Immature natural killer cell (primary cell): Measurements from ENCODE around the gene FAM120B. TPM values are rescaled to one million over a fixed set of nuclear protein-coding genes. Genes with fewer than 3 reads are reported as not detected.

Experiments
- DNase-seq, 3 donors: peaks; one replicate each; pipeline ENCODE4 v3.0.0; 2022; ENCODE audit warnings: mixed read lengths in 1 of 3
- H3K27ac Mint-ChIP-seq, 6 donors: one replicate each; pipeline ENCODE4 v1.8.0; 2020; ENCODE audit warnings: mixed read lengths in 6 of 6, mild to moderate bottlenecking in 5 of 6, inconsistent platforms in 4 of 6, moderate library complexity in 3 of 6
- H3K27me3 Mint-ChIP-seq, 3 donors: one replicate each; pipeline ENCODE4 v1.8.0; 2020 to 2021; ENCODE audit warnings: low read depth in 3 of 3, mild to moderate bottlenecking in 3 of 3, mixed read lengths in 3 of 3, moderate library complexity in 3 of 3, inconsistent platforms in 1 of 3
- H3K36me3 Mint-ChIP-seq, 3 donors: one replicate each; pipeline ENCODE4 v1.8.0; 2020; ENCODE audit warnings: mixed read lengths in 3 of 3, inconsistent platforms in 2 of 3, mild to moderate bottlenecking in 2 of 3
- H3K4me1 Mint-ChIP-seq, 2 donors: one replicate each; pipeline ENCODE4 v1.8.0; 2020; ENCODE audit warnings: inconsistent platforms in 2 of 2, mild to moderate bottlenecking in 2 of 2, mixed read lengths in 2 of 2, moderate library complexity in 1 of 2
- H3K4me3 Mint-ChIP-seq, 5 donors: one replicate each; pipeline ENCODE4 v1.8.0; 2020; ENCODE audit warnings: mild to moderate bottlenecking in 5 of 5, mixed read lengths in 5 of 5, inconsistent platforms in 3 of 5, moderate library complexity in 3 of 5
- H3K9me3 Mint-ChIP-seq, 6 donors: one replicate each; pipeline ENCODE4 v1.8.0; 2020; ENCODE audit warnings: mild to moderate bottlenecking in 6 of 6, mixed read lengths in 6 of 6, inconsistent platforms in 4 of 6, moderate library complexity in 3 of 6
- polyA plus RNA-seq, 3 donors: library from polyadenylated mRNA; unstranded; fragments of 300-500 nt; fragmentation: Illumina TruSeq; gene quantifications; one replicate each; pipeline ENCODE4 v1.2.3, GENCODE V29; 2021

FAM120B gene
- polyA plus RNA-seq, 3 donors from 2014 or later, result 17.4 to 43.1 (median 26.2) TPM

DNA sequence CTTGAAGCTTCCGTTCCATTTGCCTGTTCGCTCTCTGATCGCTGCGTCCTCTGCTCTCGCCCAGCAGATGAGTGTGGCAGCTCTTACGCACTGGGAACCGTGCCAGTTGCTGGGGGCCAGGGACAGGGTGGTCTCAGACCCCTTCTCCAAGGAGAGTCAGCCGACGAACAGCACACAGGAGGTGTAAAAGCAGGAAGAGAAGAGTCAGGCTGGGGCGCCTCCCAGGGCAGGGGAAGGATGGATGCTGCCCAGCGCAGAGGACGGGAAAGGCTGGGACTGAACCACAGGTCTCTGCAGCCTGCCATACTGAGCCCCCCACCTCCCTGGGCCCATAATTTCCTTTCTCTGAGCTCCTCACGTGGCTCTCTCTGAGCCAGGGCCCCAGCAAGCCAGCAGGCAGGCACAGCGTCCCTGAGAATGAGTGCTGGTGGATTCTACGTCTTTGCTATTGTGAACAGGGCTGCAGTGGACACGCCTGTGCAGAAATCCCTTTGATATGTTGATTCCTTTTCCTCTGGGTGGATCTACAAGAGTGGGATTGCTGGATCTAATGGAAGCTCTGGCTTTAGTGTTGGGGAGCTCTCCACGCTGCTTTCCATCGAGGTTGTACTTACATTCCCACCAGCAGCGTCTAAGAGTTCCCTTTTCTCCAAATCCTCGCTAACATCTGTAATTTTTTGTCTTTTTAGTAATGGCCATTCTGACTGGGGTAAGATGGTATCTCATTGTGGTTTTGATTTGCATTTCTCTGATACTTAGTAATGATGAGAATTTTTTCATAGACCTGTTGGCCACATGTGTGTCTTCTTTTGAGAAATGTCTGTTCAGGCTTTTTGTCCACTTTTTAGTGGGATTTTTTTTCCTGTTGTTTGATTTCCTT, 142.4 kb downstream of the FAM120B start:
- Mint-ChIP-seq H3K4me1 (peaks cover 72 to 78% of the 10 kb centered on the region in 2 donors), H3K36me3 (peaks cover 0 to 4% (median 0%) of the 10 kb centered on the region in 3 donors), H3K9me3 (no peaks in the 10 kb centered on the region), H3K27me3 (peaks cover 4 to 12% (median 5%) of the 10 kb centered on the region in 3 donors), H3K4me3 (no peak overlapping the region), H3K27ac (peak overlapping the region in 3 of 6 donors; percentile 14 to 78 (median 26))
- no peak for DNase-seq

DNA sequence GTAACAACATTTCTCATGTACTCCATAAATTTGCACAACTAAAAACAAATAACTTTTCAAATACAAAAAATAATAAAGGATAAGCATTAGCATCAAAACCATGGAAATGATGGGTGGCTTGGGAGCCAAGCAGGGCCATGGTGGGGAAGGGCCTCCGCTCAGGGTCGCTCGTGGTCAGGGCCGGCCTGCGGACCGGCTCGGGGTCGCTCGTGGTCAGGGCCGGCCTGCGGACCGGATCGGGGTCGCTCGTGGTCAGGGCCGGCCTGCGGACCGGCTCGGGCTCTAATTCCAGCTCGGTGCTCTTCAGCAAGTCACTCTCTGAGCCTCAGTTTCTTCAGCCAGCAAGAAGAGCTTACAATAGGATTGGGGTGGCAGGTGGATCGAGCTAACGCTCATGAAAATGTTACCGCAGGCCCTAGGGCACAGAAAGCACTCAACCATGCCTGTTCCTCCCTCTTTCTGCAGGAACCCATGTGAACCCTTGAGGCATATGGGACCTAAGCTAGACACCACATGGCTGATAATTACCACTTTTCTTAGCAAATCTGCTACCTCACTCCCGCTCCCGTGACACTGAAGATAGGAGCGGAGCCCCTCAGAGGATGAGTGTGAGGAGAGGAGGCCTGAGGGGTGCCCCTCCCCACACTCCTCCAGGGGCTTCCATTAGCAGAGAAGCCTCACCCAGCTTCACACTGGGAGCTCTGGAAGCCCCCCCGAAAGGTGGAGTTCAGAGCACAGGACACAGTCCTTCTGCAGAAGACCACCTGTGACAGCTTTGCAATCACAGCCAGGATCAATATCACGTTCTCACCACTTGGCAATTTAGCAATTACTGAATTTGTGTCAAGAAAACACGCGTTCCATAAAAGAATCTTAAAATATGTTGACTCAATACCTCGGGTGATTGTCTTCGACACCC, 143.5 kb downstream of the FAM120B start:
- H3K4me1 Mint-ChIP-seq, result peaks cover 72 to 78% of the 10 kb centered on the region in 2 donors

DNA sequence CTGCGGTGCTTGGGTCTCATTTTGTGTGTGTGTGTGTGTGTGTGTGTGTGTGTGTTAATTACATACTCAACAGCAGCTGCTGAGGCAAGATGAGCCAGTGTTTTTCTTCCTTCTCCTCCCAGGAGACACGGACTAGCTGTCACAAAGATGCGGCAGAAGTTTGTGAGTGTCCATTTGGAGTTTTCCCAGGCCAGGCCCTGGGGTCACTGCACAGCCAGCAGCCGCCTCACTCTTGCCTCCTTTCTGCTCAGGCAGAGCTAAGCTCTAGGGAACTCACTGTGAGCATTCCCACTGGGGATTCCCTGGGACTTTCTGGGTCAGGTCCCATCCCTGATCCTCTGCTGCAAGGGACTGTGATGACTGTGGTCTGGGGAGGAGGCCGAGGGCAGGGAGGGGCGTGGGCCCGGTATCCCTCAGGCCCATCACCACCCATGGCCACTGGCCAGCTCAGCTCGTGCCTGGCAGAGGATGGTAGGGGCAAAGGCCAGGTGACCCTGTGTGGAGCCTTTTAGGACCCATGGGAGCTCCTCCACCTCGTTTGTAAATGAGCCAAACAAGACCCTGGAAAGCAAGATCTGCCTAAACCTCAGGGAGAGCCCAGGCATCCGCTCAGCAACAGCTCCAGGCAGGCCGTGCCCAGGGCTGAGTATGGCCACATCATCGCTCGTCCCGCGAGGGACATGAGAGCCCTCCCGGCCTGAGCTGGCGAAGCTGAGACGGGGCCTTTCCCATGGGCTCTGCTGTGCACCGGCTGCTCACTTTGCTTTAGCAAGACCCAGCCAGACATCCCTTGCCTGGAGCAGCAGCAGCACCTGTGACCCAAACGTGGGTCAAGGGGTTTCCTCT, 144.6 kb downstream of the FAM120B start:
- Mint-ChIP-seq H3K4me3 (no peak overlapping the region), H3K27ac (peak overlapping the region in 1 of 6 donors; percentile 35), H3K9me3 (no peaks in the 10 kb centered on the region), H3K36me3 (peaks cover 0 to 4% (median 0%) of the 10 kb centered on the region in 3 donors), H3K27me3 (peaks cover 1 to 8% (median 2%) of the 10 kb centered on the region in 3 donors), H3K4me1 (peaks cover 63 to 69% of the 10 kb centered on the region in 2 donors)
- no peak for DNase-seq

More for the DNA sequence above, 143.5 kb downstream of the FAM120B start:
- Mint-ChIP-seq H3K27me3 (peaks cover 1 to 8% (median 2%) of the 10 kb centered on the region in 3 donors), H3K36me3 (peaks cover 0 to 4% (median 0%) of the 10 kb centered on the region in 3 donors), H3K9me3 (no peaks in the 10 kb centered on the region), H3K27ac (peak overlapping the region in 3 of 6 donors; percentile 26 to 55 (median 53)), H3K4me3 (no peak overlapping the region)
- DNase-seq, result no peak

DNA sequence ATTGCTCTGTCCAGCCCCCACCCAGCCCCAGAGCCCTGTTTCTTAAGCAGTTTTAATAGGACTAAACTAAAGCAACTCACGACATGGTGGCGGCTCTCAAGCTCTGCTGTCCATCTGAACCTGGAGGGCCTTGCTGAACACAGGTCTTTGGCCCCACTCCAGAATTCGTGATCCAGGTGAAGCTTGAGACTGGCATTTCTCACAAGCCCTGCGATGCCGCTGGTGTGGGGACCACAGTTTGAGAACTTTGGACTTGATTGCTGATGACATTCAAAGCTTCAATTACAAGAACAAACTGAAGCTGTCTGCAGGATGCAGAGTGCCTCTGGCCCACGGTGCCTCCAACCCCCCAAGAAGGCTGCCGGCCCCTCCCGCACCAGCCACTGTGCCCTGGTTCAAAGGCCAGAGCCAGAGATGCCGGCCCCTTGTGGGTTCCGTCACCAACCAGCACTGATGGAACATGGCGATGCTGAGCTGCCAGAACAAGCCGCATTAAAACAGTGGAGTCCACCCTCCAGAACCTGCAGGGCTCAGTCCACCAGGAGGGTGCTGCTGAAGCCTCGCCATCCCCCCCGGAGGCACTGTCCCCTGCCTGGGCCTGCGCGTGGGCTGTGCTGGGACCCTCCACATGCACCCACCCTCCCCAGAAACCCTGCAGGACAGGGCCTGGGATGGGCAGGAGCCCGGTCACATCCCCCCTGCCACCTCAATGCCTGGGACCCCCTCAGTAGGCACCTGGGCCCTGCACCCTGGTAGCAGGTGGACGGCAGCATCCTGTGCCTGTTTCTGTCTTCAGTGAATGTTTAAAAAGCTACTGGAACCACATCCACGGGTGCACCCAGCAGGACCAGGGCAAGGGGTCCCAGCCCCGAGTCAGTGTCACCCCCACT, 145.4 kb downstream of the FAM120B start:
- DNase-seq, result no peak
- H3K9me3 Mint-ChIP-seq, result no peaks in the 10 kb centered on the region
- peaks cover 58 to 72% of the 10 kb centered on the region in 2 donors for H3K4me1 Mint-ChIP-seq
- H3K27ac Mint-ChIP-seq, result peak overlapping the region in 5 of 6 donors; percentile 56 to 88 (median 80)
- peaks cover 1 to 6% (median 2%) of the 10 kb centered on the region in 3 donors for H3K27me3 Mint-ChIP-seq
- H3K4me3 Mint-ChIP-seq, result peak overlapping the region in 1 of 5 donors; percentile 45
- peaks cover 0 to 4% (median 0%) of the 10 kb centered on the region in 3 donors for H3K36me3 Mint-ChIP-seq

DNA sequence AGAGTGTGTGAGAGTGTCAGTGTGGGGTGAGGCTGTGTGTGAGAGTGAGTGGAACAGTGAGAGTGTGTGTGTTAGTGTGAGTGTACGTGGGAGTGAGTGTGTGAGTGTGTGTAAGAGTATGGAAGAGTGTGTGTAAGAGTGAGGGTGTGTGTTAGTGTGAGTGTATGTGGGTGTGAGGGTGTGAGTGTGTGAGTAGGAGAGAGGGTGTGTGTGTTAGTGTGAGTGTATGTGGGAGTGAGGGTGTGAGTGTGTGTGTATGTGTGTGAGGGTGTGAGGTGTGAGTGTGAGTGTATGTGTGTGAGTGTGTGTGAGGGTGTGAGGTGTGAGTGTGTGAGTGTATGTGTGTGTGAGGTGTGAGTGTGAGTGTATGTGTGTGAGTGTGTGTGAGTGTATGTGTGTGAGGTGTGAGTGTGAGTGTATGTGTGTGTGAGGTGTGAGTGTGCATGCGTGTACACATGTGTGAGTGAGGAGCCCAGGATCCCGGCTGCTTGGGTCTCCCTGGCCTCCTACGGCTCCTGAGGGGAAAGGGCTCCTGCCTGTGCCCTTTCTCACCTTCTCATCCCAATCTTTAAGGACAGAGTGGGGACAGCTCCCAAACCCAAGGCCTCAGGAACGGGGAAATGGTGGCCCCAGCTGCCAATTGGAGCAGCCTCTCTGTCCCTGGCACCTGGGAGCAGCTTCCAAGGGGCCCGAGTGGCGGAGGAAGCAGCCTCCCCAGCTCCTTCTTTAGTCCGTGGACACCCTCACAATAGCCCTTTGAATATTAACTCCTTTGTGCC, 146.4 kb downstream of the FAM120B start:
- DNase-seq, result no peak
- Mint-ChIP-seq H3K27ac (peak overlapping the region; percentile 77 to 95 (median 86)), H3K4me3 (peak overlapping the region; percentile 44 to 72 (median 54)), H3K4me1 (peaks cover 60 to 73% of the 10 kb centered on the region in 2 donors), H3K9me3 (no peaks in the 10 kb centered on the region), H3K27me3 (peaks cover 1 to 6% (median 2%) of the 10 kb centered on the region in 3 donors), H3K36me3 (peaks cover 0 to 4% (median 0%) of the 10 kb centered on the region in 3 donors)

DNA sequence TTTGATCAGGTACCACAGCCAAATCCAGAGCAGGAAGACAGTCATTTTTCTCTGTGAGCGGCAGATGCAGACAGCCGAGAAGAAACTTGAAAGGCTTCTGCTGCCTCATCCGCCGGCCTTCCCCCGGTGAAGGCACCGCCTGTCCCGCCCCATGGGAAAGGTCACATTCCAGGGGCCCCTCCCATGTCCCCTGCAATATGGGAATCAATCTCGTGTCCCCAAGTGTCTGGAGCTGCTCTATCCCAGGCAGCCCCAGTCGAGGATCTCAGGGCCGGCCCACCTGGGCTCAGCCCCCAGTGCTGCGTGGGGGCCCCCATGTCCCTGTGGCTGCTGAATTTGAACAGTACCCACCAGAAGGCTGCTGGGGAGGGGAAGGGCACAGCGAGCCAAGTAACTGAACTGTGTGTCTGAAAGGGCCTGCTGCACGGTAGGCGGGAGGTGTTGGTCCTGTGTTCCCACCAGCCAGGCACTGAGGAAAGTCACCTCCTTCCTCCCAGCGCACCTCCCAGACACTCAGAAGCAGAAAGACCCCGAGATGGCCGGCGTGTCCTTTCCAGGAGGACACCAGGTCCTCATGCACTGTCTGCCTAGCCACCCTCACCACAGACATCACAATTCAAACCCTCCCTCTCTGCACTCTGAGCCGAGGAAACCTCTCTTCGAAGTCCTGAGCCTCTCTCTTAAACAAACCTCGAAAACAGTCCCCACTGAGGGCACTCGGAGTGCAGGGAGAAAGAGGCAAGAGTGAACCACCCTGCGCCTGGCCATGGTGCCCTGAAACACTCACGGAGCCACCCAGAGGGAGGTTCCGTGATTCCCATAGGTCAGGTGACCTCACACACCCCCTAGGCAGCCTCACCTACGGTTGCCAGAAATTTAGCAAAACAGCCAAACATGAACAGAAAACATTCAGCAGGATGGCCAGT, 147.3 kb downstream of the FAM120B start:
- peaks cover 53 to 68% of the 10 kb centered on the region in 2 donors for H3K4me1 Mint-ChIP-seq
- H3K27me3 Mint-ChIP-seq, result peaks cover 1 to 6% (median 2%) of the 10 kb centered on the region in 3 donors
- peak overlapping the region; percentile 13 to 72 (median 58) for H3K4me3 Mint-ChIP-seq
- H3K36me3 Mint-ChIP-seq, result peaks cover 0 to 4% (median 0%) of the 10 kb centered on the region in 3 donors
- H3K27ac Mint-ChIP-seq, result peak overlapping the region; percentile 77 to 95 (median 86)
- DNase-seq, result peak in 2 of 3 donors; percentile 51 to 54
- H3K9me3 Mint-ChIP-seq, result no peaks in the 10 kb centered on the region

DNA sequence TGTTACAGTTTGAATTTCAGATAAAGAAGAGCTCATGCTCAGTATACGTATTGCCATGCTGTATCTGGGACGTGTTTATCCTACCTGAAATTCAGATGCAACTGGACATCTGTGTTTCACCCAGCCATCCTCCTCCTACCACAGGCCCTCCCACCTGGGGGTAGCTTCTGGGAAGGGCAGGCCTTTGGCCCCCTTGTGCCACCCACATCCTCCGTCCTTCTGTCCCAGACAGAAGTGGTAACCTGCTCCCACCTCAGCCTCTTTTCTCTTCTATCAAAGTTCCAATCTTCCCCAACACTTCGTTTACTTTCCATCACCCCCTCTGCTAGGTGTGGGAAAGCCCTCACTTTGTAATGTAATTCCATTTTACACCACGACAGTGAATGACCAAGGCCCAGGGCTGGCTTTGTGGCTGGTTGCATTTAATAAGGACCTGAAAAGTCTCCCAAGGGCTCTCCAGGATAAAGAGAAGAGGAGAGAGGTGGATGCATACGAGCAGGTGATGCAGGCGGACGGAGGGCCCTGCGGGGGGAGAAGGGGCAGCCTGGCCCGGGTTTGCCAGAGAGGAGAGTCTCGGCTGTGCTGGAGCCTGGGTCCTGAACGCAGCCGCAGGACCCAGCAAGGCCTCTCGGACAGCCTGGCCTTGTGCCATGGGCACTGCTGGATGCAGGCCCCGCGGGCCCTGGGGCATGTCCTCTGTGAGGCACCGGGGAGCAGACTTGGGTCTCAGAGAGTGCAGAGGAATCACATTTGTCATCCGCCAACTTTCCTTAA, 148.1 kb downstream of the FAM120B start:
- DNase-seq, result no peak
- H3K36me3 Mint-ChIP-seq, result no peaks in the 10 kb centered on the region
- peaks cover 49 to 64% of the 10 kb centered on the region in 2 donors for H3K4me1 Mint-ChIP-seq
- H3K27ac Mint-ChIP-seq, result peak overlapping the region; percentile 77 to 95 (median 86)
- H3K9me3 Mint-ChIP-seq, result no peaks in the 10 kb centered on the region
- peak overlapping the region; percentile 13 to 72 (median 58) for H3K4me3 Mint-ChIP-seq
- peaks cover under 1 to 9% (median 5%) of the 10 kb centered on the region in 3 donors for H3K27me3 Mint-ChIP-seq

DNA sequence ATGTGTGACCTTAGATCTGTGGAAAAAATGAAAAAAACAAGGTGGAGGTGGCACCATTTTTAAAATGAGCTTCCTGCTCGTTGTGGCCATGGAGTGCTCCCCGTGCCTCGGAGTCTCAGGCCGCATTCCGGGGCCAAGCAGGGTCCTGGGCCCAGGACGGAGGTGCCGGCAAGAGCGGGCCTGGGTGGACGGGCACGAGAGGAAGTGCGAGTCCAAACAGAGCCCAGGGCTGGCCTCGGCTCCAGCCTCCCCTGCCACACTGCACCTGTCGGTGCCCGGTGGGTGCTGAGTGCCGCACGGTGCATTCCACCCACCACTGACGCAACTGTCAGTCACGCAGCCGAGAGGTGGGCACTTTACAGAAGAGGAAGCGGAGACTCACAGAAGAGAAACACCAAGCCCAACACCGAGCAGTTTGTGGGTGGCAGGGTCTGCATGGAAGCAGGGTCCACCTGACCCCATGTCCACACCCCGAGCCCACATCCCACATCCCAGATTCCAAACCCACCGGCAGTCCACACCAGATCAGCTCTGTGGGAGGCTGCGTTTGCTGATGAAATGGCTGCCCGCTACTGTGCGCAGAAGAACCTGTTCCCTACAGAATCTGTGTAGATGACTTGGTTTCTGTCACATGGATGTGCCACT, 148.9 kb downstream of the FAM120B start:
- peaks cover 51 to 66% of the 10 kb centered on the region in 2 donors for H3K4me1 Mint-ChIP-seq
- H3K4me3 Mint-ChIP-seq, result peak overlapping the region in 1 of 5 donors; percentile 9

DNA sequence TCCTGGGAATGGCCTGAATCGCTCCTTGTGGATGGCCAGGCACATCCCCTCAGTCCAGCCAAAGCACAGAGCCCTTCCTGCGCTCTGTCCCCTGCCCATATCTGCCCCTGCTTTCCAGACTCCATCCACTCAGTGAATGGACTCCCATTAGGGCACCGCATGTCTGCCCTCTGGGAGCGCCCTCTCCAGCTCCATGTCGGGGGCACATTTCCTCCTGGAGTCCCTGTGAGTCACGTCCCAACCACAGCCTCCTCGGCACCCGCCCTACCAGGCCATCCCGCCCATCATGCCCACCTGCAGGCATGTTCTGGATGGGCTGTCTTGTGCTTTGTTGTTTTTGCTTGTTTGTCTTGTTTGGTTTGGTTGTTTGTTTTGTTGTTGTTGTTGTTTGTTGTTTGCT, 149.8 kb downstream of the FAM120B start:
- Mint-ChIP-seq H3K36me3 (no peaks in the 10 kb centered on the region), H3K27me3 (peaks cover 0 to 9% (median 6%) of the 10 kb centered on the region in 3 donors), H3K4me1 (peaks cover 60 to 69% of the 10 kb centered on the region in 2 donors), H3K9me3 (no peaks in the 10 kb centered on the region), H3K4me3 (no peak overlapping the region), H3K27ac (peak overlapping the region in 5 of 6 donors; percentile 23 to 69 (median 50))
- no peak for DNase-seq

More for the DNA sequence above, 148.9 kb downstream of the FAM120B start:
- no peak for DNase-seq
- Mint-ChIP-seq H3K9me3 (no peaks in the 10 kb centered on the region), H3K36me3 (no peaks in the 10 kb centered on the region), H3K27ac (peak overlapping the region in 2 of 6 donors; percentile 28 to 91), H3K27me3 (peaks cover 0 to 9% (median 6%) of the 10 kb centered on the region in 3 donors)
